ENCODE results near the gene BZW1. TPM values are rescaled to one million over a fixed set of nuclear protein-coding genes. Genes with fewer than 3 reads are reported as not detected.

Gene BZW1
- total RNA-seq, 3 donors from 2014 or later (not counting 1 experiment from before 2014, with no cell fraction given) = 393 to 417 (median 411) TPM

DNA sequence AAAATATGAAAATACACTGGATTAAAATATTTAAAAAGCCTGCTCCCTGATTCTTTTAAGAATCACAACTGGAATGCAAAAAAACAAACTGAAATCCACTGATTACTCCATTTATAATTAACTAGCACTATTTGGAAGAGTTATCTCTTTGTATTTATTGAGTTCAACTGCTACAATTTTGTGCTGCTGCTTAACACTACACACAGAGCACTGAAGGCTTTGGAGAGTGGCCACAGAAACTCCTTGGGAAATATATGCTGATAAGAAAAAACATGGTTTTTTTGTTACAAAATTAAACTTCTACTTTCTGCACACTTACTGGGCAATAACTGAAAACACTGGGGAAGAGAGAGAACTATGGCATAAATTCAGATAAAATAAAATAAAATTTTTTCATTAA lies 19.8 kb upstream of the BZW1 start:
- Histone ChIP-seq H3K27ac (ENCODE audit: low read length) (no peak overlapping the region), H3K36me3 (ENCODE audit: control insufficient read depth, insufficient read depth, low read length) (no peaks in the 10 kb centered on the region), H3K9me3 (ENCODE audit: control insufficient read depth, insufficient read depth, low read length) (no peaks in the 10 kb centered on the region), H3K27me3 (ENCODE audit: control insufficient read depth, insufficient read depth, low read length) (no peaks in the 10 kb centered on the region), H3K4me1 (ENCODE audit: control insufficient read depth, insufficient read depth, low read length) (no peaks in the 10 kb centered on the region), H3K4me3 (ENCODE audit: low read length) (no peak overlapping the region)
- Mint-ChIP-seq H3K27ac (no peak overlapping the region), H3K36me3 (no peaks in the 10 kb centered on the region), H3K4me1 (no peaks in the 10 kb centered on the region), H3K4me3 (no peak overlapping the region), H3K9me3 (no peaks in the 10 kb centered on the region), H3K27me3 (ENCODE audit: low read depth in 2 of 2) (peaks cover 8 to 15% of the 10 kb centered on the region in 2 donors)
- intact Hi-C loops (cut with micrococcal nuclease) = no loop called here
- no peak for ATAC-seq
- TF ChIP-seq, protein P1, sequence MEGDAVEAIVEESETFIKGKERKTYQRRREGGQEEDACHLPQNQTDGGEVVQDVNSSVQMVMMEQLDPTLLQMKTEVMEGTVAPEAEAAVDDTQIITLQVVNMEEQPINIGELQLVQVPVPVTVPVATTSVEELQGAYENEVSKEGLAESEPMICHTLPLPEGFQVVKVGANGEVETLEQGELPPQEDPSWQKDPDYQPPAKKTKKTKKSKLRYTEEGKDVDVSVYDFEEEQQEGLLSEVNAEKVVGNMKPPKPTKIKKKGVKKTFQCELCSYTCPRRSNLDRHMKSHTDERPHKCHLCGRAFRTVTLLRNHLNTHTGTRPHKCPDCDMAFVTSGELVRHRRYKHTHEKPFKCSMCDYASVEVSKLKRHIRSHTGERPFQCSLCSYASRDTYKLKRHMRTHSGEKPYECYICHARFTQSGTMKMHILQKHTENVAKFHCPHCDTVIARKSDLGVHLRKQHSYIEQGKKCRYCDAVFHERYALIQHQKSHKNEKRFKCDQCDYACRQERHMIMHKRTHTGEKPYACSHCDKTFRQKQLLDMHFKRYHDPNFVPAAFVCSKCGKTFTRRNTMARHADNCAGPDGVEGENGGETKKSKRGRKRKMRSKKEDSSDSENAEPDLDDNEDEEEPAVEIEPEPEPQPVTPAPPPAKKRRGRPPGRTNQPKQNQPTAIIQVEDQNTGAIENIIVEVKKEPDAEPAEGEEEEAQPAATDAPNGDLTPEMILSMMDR (IDR thresholded peaks at IDR 0.05) = no peak
- DNase-seq = no peak

DNA sequence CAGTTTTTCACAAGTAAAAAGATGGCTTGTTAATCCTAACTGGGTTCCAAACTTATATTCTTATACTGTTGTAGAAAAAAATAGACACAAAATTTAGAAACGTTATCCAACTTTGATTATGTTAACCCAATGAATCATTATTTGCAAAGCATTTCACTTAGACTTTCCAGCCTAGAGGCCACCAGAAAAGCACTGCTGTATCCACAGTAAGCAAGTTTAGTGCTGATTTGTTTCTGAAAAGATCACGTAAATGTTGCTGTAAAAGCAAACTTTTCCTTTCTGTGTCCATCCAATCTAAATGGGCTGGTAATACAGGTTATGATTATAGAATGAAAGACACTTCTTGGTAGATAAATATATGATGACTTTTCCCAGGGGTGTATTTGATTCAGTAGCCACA lies 17.6 kb upstream of the BZW1 start:
- intact Hi-C loops (cut with micrococcal nuclease) = no loop called here
- TF ChIP-seq, protein P1 (IDR thresholded peaks at IDR 0.05) = no peak
- no peaks in the 10 kb centered on the region for H3K9me3 Mint-ChIP-seq

DNA sequence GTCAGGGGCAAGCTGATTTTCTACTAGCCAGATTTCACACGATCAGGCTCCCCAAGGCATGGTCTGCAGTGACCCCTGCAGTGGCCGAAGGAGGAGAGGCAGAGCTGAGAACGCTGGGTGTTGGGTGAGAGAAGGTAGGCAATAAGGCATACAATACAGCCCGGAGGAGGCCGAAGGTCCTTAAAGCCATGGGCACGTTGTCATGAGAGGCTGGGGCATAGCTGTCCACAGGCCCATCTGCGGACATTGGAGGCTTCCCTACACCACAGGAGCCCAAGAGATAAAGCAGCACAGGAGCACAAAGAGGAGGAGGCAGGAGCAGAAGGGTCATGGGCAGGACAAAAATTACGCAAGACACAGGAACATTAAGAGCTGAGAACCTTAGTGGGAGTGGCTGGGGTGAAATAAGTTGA lies 16.7 kb upstream of the BZW1 start:
- 78% methylated on average over 8 of the region's 8 CpGs for WGBS (ENCODE audit: insufficient coverage)
- peaks cover 4 to 6% of the 10 kb centered on the region in 2 donors for H3K27me3 Mint-ChIP-seq (ENCODE audit: low read depth in 2 of 2)
- H3K4me3 Mint-ChIP-seq = no peak overlapping the region
- H3K36me3 Mint-ChIP-seq = no peaks in the 10 kb centered on the region
- Histone ChIP-seq H3K36me3 (ENCODE audit: control insufficient read depth, insufficient read depth, low read length) (no peaks in the 10 kb centered on the region), H3K4me1 (ENCODE audit: control insufficient read depth, insufficient read depth, low read length) (no peaks in the 10 kb centered on the region), H3K4me3 (ENCODE audit: low read length) (no peak overlapping the region), H3K9me3 (ENCODE audit: control insufficient read depth, insufficient read depth, low read length) (no peaks in the 10 kb centered on the region), H3K27me3 (ENCODE audit: control insufficient read depth, insufficient read depth, low read length) (no peaks in the 10 kb centered on the region), H3K27ac (ENCODE audit: low read length) (no peak overlapping the region)
- no peak overlapping the region for H3K27ac Mint-ChIP-seq
- H3K4me1 Mint-ChIP-seq = no peaks in the 10 kb centered on the region
- no peak for DNase-seq
- no peak for ATAC-seq
- H3K9me3 Mint-ChIP-seq = no peaks in the 10 kb centered on the region
- TF ChIP-seq, protein P1 (IDR thresholded peaks at IDR 0.05) = no peak
- intact Hi-C loops (cut with micrococcal nuclease) = no loop called here

More for the DNA sequence above, 17.6 kb upstream of the BZW1 start:
- Mint-ChIP-seq H3K36me3 (no peaks in the 10 kb centered on the region), H3K27me3 (ENCODE audit: low read depth in 2 of 2) (peaks cover 6 to 10% of the 10 kb centered on the region in 2 donors), H3K4me1 (no peaks in the 10 kb centered on the region), H3K27ac (no peak overlapping the region), H3K4me3 (no peak overlapping the region)
- H3K27ac ChIP-seq (ENCODE audit: low read length) = no peak overlapping the region
- no peaks in the 10 kb centered on the region for H3K4me1 ChIP-seq (ENCODE audit: control insufficient read depth, insufficient read depth, low read length)
- no peak overlapping the region for H3K4me3 ChIP-seq (ENCODE audit: low read length)
- WGBS (ENCODE audit: insufficient coverage) = 90% methylated on average over 2 of the region's 2 CpGs
- H3K27me3 ChIP-seq (ENCODE audit: control insufficient read depth, insufficient read depth, low read length) = no peaks in the 10 kb centered on the region
- H3K9me3 ChIP-seq (ENCODE audit: control insufficient read depth, insufficient read depth, low read length) = no peaks in the 10 kb centered on the region
- H3K36me3 ChIP-seq (ENCODE audit: control insufficient read depth, insufficient read depth, low read length) = no peaks in the 10 kb centered on the region
- ATAC-seq = no peak
- DNase-seq = no peak

DNA sequence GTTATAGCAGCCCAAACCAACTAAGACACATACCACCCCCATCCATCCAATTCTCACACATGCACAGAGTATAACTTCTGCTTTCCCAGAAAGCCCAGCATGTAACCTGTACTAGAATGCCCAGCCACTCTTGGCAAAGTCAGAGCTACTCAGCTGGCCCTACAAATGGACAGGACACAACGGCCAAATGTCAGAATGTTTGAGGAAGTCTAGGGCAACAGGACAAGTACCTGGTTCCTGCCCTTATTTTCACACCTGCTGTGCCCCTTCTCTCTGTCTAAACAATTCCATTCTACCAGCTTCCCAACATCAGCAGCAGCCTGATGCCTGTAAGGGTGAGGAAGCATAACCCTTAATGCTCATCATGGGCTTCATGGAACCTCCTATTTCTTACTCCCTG lies 15.1 kb upstream of the BZW1 start:
- H3K36me3 Mint-ChIP-seq = no peaks in the 10 kb centered on the region
- H3K27me3 Mint-ChIP-seq (ENCODE audit: low read depth in 2 of 2) = peaks cover 0 to under 1% of the 10 kb centered on the region in 2 donors
- no peak overlapping the region for H3K4me3 Mint-ChIP-seq
- no peak for ATAC-seq
- TF ChIP-seq, protein P1 (IDR thresholded peaks at IDR 0.05) = no peak
- H3K27ac Mint-ChIP-seq = no peak overlapping the region
- Histone ChIP-seq H3K36me3 (ENCODE audit: control insufficient read depth, insufficient read depth, low read length) (no peaks in the 10 kb centered on the region), H3K9me3 (ENCODE audit: control insufficient read depth, insufficient read depth, low read length) (no peaks in the 10 kb centered on the region), H3K4me1 (ENCODE audit: control insufficient read depth, insufficient read depth, low read length) (no peaks in the 10 kb centered on the region), H3K27ac (ENCODE audit: low read length) (no peak overlapping the region), H3K4me3 (ENCODE audit: low read length) (no peak overlapping the region), H3K27me3 (ENCODE audit: control insufficient read depth, insufficient read depth, low read length) (no peaks in the 10 kb centered on the region)
- H3K4me1 Mint-ChIP-seq = no peaks in the 10 kb centered on the region
- intact Hi-C loops (cut with micrococcal nuclease) = no loop called here
- 63% methylated on average over 1 of the region's 1 CpG for WGBS (ENCODE audit: insufficient coverage)
- DNase-seq = no peak
- no peaks in the 10 kb centered on the region for H3K9me3 Mint-ChIP-seq

Data from natural killer cell (primary cell).